HG03280 (cell line): ENCODE measurements around the gene PXT1.

Source experiments
- ATAC-seq: cut with Tn5 transposase; IDR thresholded peaks from one replicate; pipeline ENCODE4 v1.9.1; 2021; ENCODE audit warnings: mild to moderate bottlenecking, moderate library complexity; ENCODE audit not compliant: unreplicated experiment

Gene PXT1

DNA sequence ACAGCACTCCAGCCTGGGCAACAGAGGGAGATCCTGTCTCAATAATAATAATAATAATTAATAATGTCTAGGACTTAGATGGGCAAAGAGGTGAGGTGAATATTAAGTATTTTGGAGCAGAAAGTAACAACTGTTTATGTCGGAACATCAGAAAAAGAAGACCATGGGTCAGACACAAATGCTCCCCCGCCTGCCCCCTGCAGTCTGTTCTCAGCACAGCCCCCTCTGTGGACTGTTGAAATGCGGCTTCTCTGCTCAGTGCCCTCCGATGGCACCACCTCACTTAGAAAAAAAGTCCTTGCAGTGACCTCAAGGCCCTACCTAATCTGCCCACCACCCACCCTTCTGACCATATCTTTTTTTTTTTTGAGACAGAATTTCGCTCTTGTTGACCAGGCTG is 50.0 kb downstream of the PXT1 start:
- ATAC-seq, result no peak

DNA sequence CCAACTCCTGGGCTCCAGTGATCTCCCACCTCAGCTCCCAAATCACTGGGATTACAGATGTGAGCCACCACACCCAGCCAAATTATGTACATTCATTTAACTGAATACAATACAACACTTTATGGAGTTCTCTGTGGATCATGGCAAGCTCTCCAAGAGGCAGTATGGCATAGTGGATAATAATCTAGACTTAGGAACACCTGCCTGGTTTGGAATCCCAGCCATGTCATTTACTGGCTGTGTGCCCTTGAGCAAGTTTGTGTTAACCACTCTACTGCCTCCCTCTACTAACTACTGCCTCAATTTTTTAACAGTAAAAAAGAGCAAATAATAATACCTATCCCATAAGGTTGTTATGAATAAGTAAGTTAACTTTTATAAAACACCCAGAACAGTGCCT is 53.3 kb downstream of the PXT1 start:
- no peak for ATAC-seq

DNA sequence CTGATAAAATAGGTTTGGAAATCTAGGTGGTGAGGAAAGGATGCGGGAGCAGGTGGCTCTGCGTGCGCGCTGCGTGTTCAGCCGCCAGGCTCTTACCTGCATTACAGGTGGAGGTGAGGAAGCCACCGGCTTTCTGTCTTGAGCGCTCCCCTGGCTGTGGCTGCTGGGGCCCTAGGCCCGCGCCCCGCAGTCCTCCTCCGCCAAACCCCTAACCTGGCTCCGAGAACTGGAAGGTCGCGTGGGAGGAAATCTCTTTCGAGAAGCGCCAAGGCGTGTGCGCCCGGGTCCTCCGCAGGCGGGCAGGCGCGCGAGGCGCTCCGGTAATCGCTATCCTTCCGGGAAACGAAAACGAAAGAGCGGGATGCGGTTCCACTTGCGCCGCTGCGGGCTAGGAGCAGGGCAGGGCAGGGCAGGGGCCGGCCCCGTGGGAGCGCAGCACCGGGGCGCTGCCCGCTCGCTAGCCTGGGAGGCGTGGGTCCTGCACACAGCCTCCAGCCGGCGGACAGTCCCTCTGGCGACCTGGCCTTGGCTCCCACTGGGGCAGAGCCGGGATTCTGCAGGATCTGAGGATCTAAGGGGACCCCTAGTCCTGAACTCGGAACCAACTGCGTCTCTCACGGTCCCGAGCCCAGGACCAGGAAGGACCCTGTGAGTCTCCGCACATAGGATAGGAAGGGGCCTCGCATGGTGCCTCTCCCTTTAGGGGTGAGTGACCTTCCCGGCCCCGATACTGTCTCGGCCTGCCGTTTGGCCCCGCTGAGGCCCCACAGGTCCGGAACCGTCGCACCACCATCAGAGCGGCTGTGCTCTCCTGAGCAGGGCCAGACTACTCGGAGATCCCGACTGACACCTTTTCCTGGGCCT is 55.0 kb downstream of the PXT1 start, which contains the start of gene ETV7:
Gene ETV7, minus strand, starts transcription at position 230 of the 864 bp plus-strand sequence. Its CDS starts 128 bp downstream, at position 102.
- ATAC-seq, result no peak

DNA sequence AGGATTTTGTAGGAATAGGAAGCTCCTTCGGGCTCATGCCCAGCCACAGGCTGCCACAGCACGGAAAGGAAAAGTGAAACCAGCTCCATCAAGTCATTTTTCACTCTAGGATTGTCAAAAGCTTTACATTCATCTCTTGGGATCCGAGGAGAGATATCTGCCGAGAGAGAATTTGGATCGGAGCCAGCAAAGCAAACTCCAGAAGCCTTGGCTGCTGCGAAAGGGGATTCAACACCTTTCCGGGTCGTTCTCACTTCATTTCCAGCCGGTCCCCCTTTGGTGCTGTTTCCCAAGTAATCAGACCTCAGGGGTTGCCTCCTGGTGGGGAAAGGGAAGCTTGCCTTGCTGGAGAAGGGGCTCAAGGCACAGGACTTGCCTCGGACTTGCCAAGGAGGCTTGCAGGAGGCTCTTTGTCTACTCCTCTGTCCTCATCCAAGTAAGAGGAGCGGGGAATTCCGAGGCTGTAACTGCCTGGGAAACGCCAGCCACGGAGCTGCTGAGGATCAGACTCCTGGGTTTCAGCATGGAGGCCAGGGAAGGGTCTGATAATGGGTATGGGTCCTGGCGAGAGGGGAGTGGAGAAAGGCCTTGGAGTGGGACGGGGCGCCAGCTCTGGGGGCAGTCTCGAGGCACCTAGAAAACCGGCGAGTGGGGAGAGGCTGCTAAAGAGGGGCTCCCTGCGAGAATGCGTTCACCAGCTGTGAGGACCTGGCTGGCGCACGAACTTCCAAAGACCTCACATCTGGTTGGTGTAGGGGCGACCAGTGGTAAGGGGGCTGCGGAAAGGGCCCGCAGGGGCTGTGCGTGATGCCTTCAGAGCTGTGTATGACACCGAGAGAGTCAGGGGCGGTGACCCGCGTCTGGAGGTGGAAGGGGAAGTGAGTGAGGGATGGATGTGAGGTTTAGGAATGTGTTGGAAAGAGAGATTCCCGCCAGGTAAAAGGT is 55.9 kb downstream of the PXT1 start:
- ATAC-seq, result no peak

DNA sequence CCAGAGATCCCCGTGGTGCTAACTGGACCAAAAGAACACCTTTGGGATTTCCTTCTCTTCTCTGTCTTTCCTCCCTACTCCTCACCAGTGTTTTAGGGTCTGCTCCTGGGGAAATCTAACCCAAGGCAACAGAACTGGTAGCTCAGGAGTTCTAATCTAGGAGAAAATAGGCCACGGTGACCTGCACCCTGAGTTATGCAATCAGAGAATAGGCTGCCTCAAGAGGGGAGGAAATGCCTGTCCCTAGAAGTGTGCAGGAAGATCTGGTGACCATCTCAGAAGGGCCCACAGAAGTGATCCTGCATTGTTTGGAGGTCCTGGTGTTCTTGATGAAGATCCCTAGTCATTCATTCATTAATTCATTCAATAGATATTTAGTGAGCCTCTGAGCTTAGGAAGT is 58.6 kb downstream of the PXT1 start:
- ATAC-seq, result no peak

DNA sequence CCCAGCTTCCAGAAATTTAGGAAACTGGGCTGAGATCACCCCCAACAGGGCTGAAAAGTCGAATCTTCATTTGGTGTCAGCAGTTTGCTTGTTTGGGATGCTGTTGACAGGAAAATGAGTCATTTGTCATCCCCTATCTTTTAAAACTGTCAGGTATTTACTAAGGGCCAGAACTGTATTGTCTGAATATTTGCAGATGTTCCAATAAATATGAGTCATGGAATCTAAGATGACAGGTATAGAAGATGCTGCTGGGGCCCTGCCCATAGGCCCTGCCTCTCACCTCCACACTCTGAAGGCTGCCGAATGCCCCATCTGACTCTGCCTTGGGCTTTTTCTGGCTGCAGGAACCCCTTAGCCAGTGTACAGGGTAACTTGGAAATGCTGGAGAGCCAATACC is 59.0 kb downstream of the PXT1 start:
- no peak for ATAC-seq

DNA sequence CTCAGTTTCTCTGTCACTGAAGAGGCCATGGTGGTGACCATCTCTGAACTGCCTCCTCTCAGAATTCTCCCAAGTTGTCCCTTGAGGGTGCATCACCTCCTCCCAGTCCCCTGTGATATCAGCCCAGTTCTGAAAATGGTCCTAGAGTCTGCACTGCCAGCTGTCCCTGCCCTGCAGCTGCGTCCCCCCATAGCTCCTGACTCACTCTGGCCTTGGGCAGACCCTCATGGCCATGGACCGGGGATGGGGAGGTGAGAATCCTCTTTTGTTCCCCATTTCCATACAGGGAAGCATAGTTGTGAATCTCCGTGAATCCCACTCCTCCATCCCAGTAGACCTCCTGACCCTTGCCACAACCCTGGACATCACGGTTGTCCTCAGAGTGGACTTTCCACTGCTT is 59.7 kb downstream of the PXT1 start:
- ATAC-seq, result no peak

DNA sequence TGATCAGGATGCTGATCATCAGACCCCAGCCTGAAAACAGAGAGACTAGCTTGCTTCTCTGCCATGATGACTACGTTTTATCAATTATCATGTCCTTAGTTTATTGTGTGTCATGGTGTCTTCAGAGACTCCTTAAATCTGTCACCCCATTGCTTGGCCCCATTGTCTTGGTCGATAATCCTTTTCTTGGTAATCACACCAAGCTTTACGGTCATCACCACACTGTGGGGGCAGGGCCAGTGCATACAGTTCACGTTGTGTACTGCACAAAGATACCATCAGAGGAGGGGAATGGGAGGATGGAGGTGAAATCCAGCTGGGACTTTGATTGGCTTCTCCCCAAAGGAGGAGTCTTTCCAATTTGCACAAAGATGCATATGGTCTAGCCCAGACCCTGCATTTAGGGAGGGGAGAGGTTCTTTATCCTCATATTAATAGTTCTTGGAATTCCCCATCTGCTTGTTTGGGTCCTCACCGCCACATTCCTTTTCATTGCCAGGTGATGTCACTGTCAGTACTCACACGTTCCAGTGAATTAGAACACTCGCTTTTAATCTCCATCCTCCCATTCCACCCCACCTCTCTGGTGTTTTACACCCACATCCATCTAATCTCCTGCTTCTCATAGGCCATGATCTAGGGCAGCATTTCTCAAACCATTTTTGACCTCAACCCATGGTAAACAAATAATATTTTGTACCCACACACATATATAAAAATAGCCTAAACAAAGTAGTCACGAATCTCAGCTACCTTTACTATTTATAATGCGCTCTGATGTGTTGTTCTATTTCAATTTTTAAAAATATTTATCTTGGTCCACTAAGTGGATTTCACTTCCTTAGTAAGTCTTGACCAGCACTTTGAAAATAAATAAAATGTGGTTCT is 60.9 kb downstream of the PXT1 start:
- ATAC-seq, result no peak

DNA sequence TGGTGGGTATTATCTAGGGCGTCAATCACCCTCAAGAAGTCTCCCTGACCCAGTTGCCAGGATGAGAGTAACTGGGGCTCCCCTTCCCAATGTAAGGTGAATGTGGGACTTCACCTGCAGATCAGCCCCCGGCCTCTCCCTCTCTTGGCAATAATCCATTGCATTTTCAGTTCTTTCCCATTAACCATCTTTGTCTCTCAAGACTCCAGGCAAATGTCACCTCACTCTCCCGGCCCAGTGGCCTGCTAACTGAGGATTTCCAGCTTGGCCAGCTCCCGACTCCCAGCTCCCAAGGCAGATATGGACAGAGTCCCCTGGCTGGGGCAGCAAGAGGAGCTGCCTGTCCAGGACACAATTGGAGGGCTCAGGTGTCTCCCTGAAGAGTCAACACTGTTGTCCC is 62.5 kb downstream of the PXT1 start:
- no peak for ATAC-seq

DNA sequence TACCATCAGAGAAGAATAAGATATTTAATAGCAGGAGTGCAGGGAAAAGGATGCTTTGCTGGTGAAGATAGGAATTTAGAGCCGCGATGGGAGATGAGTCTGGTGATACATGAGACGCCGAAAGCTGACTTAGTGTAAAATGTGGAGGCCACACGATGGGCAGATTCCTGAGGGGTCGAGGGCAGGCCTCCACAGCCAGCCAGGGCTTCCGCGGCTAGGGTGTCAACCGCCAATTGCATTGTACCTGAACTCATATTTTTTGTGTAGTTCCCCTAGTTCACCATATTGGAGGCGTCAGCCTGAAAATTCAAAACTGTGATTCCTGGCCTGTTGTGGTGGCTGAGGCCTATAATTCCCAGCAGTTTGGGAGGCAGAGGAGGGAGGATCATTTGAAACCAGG is 63.7 kb downstream of the PXT1 start:
- no peak for ATAC-seq

DNA sequence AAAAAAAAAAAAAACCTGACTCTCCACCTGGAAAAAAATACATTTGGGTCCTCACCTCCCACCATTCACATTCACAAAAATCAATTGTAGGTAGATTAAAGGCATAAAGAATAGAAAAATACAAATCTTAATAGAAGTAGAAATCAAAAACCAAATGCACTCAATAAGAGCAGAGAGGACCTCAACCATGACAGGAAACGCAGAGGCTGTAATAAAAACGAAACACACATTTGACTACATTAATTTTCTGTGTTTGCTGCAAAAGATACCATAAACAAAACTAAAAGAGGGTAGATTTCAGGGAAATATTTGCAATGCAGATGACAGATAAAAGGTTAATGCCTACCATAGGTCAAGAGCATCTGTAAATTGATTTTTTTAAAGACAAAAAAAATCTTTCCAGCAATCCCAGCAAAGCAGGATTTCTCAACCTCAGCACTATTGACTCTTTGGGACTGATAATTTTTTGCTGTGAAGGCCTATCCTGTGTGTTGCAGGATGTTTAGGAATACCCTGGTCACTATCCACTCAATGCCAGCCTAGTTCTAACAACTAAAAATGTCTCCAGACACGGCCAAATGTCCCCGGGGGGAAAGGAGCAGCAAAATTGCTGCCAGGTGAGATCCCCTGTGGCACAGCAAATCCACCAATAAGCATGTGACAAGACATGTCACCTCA is 64.3 kb downstream of the PXT1 start:
- no peak for ATAC-seq

DNA sequence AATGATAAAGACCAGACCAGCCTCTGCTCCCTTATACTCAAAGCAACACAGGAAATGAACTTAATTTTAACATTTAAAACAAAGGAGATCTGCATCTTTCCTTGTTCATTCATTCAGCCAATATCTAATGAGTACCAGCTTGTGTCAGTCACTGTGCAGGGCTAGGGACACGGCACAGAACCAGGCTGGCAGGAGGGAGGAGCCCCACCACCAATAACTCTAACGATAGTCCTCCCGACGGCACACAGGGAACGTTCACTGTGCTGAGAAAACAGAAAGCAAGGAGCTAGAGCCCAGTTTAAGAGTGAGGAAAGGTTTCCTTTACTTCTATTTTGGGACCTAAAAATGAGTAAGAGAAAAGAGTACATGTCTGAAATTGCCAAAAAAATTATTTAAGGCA is 65.1 kb downstream of the PXT1 start:
- no peak for ATAC-seq

DNA sequence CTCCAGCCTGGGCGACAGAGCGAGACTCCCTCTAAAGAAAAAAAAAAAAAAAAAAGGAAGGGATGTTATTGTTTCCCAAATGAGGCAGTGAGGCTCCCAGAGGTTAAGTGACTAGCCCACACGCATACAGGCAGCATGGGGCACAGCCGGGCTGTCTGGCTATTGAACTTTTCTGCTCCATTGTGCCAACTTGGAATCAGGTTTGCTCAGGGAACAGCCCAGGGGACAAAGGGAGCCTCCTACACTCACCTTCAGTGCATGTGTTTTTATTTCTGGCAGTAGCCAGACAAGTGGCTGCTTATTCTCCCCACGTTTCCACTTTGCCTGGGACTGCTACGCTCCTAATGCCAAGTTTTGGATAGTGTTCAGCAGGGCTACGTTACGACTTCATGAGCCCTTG is 65.9 kb downstream of the PXT1 start:
- ATAC-seq, result no peak

DNA sequence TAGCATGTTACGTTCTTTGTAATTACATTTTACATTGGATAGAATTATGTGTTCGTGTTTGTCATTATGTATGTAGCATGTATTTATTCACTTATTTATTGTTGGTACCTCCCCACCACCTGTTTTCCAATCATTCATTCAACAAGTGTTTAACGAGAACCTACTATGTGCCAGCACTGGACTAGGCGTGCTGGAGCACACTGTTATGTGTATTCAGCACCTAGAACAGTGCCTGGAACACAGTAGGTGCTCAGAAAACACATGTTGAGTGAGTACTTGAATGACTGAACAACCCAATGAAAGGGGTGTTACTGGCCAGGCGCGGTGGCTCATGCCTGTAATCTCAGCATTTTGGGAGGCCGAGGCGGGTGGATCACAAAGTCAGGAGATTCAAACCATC is 66.5 kb downstream of the PXT1 start:
- no peak for ATAC-seq

DNA sequence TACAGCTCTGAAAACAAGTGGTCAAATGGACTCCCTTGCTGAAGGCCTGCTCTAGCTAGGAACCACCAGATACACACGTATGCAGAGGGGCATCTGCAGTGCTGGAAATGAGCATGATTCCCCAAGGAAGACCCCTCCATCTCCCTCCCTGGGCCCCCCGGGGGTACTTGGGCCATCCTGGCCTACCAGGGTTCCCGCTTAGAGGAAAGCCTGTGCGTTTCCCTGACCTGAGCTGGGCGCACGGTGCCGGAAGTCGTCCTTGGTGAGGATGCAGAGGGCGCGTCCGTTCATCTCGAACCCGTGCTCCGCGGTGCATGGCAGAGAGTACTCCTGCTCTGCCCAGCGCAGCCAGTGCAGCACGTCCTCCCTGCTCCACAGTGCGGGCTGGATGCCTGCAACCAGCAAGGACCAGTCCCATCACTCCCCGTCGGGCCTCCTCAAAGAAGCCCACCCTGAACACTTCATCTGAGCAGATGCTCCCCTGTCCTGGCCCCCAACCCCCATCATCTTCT is 67.0 kb downstream of the PXT1 start:
- no peak for ATAC-seq

DNA sequence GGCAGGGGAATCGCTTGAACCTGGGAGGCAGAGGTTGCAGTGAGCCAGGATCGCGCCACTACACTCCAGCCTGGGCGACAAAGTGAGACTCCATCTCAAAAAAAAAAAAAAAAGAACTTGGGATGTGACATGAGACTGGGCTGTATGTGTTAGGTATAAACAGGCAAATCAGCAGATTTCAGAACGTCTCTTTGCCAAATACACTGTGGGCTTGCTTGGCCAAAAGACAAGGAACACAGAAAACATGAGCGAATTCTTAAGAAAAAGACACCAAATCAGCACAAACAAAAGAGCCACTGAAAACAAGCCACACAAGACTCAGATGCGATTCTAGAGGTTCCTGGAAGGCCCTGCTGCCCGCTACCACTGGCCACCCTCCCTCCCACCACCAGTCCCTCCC is 67.7 kb downstream of the PXT1 start:
- no peak for ATAC-seq

DNA sequence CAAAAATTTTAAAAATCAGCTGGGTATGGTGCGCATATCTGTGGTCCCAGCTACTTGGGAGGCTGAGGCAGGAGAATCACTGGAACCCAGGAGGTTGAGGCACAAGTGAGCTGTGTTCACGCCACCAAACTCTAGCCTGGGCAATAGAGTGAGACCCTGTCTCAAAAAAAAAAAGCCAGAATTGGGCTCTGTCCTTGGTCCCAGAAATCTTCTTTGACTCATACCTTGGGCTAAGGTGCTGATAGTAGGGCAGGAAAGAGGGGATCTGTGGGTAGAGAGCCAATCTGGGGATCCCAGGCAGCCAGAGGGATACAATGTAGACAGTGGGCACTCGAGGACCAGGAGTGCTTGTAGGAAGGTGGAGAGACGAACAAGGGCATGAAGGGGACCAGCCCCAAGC is 68.5 kb downstream of the PXT1 start:
- ATAC-seq, result no peak

DNA sequence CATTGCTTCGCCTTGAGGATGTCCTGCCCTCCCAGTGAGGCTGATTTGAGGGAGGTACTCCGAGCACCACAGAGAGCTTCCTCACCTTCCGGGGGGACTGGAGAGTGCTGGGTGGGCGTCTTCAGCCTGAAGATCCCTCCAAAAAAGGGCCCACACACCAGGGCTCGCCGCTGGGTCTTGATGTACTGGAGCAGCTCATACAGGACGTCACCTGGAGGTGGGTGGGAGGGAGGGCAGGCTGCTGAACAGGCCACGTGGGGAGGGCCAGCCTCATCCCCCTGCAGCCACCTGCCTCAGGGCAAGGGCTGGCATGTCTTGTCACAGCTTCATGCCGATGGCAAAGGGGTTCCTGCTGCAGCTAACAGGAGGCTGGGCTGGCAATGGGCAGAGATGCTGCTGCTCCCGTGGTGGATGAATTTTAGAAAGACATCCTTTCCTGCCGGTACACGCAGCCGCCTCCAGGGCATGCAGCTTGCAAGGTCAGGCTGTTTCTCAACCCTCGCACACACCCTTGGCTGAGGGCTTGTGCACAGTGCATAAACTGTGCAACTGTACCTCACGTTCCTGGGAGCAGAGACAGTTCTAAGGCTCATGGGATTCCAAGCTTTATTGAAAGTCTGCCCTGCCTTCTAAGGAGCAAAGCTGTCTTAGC is 69.2 kb downstream of the PXT1 start:
- ATAC-seq, result no peak

DNA sequence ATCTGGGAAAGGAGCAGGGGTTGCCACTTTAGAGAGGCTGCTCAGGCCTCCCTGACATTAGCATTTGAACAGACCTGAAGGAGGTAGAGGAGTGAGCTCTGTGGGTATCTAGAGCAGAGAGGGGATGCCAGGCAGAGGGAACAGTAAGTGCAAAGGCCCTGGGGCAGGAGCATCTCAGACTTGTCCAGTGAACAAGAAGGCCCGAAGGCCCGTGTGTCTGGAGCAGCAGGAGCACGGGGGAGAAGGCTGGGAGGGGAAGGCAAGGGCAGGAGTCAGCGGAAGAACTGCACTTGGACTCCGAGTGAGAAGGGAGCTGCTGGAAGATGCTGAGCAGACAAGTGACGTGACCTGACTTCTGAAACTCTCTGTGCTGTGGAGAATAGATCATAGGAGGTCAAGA is 70.6 kb downstream of the PXT1 start:
- no peak for ATAC-seq

DNA sequence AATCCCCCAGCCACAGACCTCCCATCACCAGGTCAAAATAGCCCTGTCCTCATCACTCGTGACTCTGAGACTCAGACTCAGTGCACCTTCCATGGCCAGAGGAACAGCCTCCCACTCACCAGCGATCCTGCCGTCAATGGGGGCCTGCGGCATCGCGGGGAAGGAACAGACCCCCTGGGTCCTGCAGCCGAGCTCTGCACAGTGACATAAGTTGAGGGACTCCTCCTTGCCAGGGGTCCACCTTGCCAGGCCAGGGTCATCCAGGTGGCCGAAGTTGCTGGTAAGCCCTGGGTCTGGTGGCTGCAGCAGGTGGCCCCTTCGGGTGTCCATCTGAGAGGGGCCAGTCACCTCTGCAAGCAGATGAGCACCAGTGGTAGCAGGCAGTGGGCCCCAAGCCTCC is 71.4 kb downstream of the PXT1 start:
- no peak for ATAC-seq
